ENCODE results near the gene ARHGAP8.
"Not testable (repeated sequence)": the region's sequence is repeated elsewhere in the genome, so short reads cannot be mapped to it uniquely, and the experiment has no call there.

ARHGAP8 gene

GRCh38 chr22:44892803-44893730 is 140.7 kb downstream of the ARHGAP8 start:
- FAIRE-seq: no peak
- no peak for DNase-seq (ENCODE audit: extremely low spot score, insufficient read length, low read depth)

DNA sequence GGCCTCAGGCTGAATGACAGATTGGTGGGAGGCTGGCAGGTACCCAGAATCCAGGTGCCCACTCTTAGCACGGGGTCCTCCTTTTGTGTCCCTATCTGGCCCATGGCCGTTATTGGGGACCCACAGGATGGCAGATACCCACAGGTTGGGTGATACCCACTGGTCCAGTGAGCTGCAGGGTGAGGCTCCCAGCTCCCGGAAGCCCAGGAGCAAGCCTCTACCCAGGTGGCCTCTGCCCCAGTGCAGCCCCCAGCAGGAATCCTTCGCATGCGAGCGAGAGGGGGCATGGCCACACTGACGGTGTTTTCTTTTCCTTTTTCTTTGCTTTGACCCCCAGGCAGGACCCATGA is 141.3 kb downstream of the ARHGAP8 start:
- DNase-seq (ENCODE audit: extremely low spot score, insufficient read length, low read depth): no peak
- FAIRE-seq: no peak

DNA sequence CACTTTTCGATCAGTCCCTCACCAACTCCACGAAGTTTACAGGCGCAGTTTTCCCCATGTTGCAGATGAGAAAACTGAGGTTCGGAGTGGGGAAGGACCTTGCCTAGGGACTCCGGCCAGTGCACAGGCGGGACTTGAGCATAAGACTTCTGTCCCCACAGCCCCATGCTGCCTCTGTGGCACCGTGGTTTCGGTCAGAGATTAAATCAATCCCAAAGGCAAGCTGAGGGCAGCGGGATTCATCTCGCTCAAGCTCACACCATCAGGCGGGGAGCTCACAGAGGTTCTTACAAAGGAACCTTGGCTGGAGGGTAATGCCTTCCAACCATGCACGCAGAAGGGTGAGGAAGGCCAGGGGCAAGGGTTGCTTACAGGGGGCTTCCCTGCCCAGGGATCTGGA is 141.9 kb downstream of the ARHGAP8 start:
- FAIRE-seq: no peak
- no peak for DNase-seq (ENCODE audit: extremely low spot score, insufficient read length, low read depth)

DNA sequence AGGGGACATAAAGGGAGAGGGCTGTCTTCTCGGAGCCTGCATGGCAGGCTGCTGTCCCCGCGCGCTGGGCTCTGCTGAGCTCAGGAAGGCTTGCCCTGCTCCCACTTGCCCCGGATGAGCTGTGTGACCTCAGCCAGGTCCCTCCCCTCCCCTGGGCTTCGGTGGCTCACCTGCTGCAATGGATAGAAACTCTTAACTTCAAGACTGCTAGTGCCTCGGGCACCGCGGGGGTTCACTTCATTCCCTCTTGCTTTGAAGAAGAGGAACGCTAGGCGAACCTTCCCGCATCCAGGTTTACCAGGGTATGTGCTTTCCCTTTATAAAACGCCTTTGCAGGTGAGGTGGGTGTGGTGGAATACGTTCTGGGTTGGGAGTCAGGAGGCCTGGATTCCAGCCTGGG is 142.4 kb downstream of the ARHGAP8 start:
- no peak for DNase-seq (ENCODE audit: extremely low spot score, insufficient read length, low read depth)
- no peak for FAIRE-seq

- no peak for FAIRE-seq
Observed at GRCh38 chr22:44895296-44896055, 143.1 kb downstream of the ARHGAP8 start.

DNA sequence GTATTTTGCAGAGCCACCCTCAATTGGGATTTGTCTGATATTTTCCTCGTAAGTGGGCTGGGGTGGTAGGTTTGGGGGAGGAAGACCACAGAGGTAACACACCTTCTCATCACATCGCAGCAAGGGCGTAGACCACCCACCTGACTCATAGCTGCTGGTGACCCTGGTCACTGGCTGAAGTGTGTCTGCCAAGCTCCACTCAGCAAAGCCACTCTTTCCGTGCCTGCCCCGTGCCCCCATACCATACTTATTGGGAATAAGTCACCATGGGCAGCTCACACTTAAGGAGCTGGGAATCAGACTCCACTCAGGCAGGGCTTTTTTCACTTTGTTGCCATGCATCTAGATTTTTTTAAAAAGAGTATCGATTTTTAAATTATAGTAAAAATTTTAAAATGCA is 145.9 kb downstream of the ARHGAP8 start:
- FAIRE-seq (no peak), DNase-seq (ENCODE audit: extremely low spot score, insufficient read length, low read depth) (no peak)

More at GRCh38 chr22:44895296-44896055, 143.1 kb downstream of the ARHGAP8 start:
- DNase-seq (ENCODE audit: extremely low spot score, insufficient read length, low read depth): no peak

- DNase-seq (ENCODE audit: extremely low spot score, insufficient read length, low read depth) (no peak), FAIRE-seq (no peak)
Observed at GRCh38 chr22:44901301-44901700, 148.9 kb downstream of the ARHGAP8 start.

DNA sequence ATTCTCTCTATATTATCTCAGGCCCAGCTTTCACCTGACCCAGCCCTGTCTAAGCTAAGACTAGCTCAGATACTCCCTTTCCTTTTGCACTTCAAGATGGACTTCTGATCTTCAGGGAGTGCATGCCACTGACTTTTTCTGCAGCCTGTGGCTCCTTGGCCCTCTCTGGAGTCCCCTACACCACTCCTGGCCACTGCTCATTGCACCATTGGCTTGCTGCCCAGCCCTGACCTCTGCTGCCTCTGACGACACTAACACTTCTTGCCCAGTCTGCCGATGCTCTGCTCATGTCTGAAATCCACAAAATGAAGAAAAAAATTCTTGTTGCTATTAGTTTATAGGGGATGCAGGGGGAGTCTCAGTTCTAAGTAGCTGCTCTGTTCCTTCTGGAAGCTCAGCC is 150.8 kb downstream of the ARHGAP8 start:
- FAIRE-seq; DNase-seq (ENCODE audit: extremely low spot score, insufficient read length, low read depth): not testable (repeated sequence)

GRCh38 chr22:44904492-44905152 is 152.2 kb downstream of the ARHGAP8 start:
- not testable (repeated sequence) for DNase-seq (ENCODE audit: extremely low spot score, insufficient read length, low read depth); FAIRE-seq

DNA sequence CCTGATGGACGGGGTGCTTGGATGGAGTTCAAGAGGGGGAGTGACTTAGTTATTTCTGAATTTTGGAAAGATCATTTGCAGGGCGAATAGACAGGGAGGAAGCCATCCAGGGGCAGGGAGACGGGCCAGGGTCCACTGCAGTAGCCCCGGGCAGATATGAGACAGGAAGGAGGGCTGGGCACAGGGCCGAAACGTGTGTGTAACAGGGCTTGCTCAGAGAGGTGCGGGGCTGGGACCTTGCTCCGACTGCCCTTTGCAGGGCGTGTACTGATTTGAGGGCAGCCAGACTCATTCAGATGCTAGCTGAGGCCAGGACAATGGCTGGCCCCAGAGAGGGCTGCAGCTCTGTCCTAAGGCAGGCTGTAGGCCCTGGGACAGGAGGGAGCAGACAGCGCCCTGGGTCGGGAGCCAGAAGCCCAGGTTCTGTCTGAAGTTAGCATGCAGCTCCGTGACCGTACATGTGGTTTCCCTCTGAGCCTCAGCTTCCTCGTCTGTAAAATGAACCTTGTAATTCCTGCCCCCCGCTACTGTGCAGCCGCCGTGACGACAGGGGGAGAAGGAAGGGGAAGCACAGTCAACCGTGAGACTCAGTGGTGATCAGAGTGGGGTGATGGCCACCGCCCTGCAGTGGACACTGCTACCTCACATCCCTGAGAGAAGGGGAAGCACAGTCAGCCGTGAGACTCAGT is 154.0 kb downstream of the ARHGAP8 start:
- DNase-seq (ENCODE audit: extremely low spot score, insufficient read length, low read depth) (no peak), FAIRE-seq (no peak)

DNA sequence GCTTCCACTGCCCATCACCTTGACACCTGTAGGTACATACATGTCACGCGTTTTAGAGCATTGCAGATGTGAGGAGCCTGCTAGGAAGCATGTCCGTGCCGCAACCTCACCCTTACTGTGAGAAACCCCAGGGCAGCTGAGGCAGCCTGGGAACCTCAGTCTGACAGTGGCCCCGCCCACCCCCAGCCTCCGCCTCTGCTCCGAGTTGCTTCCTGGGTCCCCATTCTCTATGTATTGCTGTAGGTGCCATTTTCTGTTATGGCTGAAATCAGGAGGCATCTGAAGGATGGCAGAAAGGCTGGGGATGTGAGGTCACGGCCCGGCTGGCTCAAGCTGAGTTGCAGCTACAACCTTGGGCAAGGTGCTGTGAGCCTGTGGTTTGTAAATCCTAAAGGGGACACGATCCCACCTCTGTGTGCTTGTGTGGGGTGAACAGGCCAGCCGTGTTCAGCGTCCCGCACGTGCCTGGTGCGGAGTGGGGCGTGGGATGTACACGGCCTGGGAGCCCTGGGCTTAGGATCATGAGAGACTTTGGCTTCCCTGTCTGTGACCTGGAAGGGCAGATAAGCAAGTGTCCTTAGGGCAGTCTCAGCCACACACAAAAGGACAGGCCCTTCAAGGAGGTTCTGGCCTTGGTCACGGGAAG is 154.7 kb downstream of the ARHGAP8 start:
- FAIRE-seq (no peak), DNase-seq (ENCODE audit: extremely low spot score, insufficient read length, low read depth) (no peak)

DNA sequence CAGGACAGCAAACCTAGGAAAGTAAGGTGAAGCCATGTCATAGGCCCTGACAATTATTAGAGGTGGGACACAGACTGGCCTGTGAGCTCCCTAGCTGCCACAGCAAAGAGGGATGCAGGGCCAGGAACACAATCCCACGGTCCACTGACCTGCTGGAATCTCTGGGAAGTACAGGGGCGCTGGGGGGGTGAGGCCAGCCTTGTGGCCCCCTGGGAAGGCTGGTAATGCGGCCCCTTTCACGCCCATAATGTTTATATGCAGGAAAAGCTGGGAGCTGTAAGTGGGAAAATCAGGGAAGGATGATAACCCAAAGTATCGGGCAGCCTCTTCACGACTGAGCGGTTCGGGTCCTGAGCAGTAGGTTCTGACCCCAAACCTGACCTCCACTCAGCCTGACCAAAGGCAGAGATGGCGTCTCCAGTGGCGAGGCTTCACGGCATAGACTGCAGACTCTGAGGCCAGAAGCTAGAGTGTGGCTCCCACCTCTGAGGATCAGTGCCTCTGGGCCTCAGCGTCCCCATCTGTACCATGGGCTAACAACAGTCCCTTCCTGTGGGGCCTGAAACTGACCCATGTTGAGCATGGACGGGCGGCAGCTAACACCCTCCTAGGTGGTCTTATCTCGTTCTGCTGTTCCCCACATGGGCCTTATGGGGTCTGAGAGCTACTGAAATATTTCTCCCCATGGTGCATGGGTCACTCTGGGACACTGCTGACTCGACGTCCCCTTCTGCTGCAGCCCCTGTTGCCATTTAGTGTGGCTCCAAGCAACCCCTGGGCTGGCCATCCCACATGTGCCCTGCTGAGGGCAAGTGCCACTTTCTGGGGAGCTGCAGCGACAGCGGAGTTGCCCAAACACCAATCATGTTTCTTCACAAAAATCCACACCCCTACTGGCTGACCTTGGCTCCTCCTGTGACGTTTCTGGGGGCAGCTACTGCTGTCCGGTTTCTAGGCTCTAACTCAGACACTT is 155.7 kb downstream of the ARHGAP8 start:
- FAIRE-seq (no peak), DNase-seq (ENCODE audit: extremely low spot score, insufficient read length, low read depth) (no peak)

GRCh38 chr22:44909241-44909640 is 156.9 kb downstream of the ARHGAP8 start:
- FAIRE-seq (no peak), DNase-seq (ENCODE audit: extremely low spot score, insufficient read length, low read depth) (no peak)
